HG03175 (cell line): ENCODE measurements around the gene ARMC8.

ENCODE experiments used
- ATAC-seq: cut with Tn5 transposase; IDR thresholded peaks from one replicate; pipeline ENCODE4 v1.9.1; 2021; ENCODE audit warnings: mild to moderate bottlenecking, moderate library complexity; ENCODE audit not compliant: unreplicated experiment

ARMC8 gene

DNA sequence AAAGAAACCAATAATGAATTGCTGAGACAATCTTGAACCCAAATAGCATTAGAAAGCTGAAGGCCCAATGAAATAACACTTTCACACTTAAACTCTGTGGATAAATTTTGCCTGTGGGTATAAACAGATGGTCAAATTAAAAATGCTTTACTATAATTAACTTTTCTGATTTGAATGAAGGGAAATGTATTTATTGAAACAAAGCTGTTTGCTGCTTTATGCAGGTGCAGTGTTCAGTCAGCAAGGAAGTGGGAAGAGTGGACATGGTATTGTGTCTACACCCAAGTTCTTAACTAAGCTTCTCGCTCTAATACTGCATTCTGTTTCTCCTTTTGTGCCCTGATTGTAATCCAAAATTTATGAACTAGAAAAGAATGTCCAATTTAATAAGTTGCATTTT is 110.8 kb downstream of the ARMC8 start:
- no peak for ATAC-seq

DNA sequence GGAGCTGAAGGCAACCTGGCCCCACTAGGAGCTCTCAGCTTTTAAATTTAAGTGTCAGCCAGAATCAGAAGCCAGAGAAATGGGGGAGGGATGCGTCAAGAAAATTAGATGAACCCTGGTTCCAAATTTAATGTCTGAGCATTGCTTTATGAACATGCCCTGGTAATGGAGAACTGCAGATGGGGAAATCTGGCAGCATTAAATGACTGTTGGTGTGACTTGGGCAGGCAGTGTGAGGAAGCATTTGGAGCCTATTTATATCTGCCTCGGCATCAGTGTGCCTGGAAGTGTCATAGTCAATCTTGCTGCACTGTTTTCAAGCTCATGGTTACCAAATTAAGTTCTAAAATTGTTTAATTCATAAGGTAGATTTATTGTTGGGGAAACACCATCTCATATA is 113.5 kb downstream of the ARMC8 start:
- ATAC-seq = no peak

DNA sequence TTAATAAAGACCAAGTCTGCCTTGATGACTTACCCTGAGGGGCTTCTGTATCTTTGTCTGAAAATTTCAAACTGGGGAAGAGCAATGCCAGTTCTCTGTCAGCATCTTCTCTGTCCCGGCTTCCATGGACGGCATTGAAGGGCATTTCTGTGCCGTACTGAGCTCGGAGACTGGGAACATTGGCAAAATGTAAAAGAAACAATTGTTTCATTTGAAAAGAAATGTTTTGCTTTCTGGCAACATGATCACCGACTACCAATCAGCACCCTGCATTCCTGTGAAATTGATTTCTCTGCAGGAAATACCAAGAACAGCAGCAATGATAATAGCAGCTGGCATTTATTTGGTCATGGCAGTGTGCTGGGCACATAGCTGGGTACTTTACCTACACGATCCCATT is 116.4 kb downstream of the ARMC8 start:
- ATAC-seq = no peak

DNA sequence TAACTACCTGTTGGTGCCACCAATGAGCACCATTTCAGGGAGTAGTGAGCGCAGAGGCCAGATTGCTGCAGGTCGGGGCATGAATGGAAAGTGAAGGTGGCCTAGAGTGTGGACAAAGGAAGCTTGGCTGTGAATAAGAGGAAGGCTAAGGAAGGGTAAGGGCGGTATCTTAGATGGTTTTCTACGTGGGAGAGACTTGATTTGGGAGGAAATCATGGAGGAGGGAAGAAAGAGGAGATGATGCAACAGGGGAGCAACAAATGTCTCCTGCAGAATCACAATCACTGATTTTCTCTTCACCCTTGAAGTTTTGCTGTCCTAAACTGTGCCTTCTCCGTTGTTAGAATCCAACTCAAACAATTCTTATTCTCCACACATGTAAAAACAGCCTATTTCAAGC is 120.8 kb downstream of the ARMC8 start:
- no peak for ATAC-seq

DNA sequence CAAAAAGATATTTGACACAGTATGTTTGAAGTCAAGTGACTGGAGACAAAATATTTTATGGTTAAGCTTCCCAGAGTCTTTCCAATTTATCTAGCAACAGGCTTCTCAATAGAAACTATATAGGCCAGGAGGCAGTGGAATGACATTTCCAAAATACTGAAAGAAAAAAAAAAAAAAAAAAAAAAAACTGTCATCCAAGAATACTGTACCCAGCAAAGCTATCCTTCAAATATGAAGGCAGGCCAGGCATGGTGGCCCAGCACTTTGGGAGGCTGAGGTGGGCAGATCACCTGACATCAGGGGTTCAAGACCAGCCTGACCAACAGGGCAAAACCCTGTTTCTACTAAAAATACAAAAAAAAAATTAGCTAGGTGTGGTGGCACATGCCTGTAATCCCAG is 121.7 kb downstream of the ARMC8 start:
- no peak for ATAC-seq

DNA sequence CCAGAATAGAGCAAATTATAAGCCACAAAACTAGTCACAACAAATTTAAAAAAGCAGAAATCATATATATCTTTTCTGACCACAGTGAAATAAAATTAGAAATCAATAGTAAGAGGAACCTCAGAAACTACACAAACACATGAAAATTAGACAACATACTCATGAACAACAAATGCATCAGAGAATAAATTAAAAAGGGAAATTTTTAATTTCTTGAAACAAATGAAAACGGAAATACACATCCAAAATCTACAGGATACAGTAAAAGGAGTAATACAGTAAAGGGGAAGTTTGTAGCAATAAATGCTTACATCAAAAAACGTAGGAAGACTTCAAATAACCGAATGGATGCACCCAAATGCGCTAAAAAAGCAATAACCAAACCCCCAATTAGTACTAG is 123.4 kb downstream of the ARMC8 start:
- no peak for ATAC-seq

DNA sequence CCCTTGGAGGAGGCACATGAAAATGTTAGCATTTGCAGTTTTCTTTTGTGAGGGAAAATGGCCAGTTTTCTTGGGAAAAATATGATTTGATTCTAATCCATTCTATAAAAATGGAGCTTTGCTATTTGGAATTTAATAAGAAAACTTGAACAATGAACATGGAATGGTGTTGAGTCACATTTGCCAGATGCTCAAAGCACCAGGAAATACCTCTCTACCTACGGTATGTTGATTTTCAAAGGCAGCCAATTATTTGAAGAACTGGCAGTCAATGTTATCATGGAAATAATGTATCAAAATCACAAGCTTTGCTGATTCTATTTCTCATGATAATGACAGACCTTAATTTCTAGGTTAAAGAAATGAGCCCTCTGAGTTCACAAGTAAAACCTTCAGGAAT is 127.7 kb downstream of the ARMC8 start:
- no peak for ATAC-seq

DNA sequence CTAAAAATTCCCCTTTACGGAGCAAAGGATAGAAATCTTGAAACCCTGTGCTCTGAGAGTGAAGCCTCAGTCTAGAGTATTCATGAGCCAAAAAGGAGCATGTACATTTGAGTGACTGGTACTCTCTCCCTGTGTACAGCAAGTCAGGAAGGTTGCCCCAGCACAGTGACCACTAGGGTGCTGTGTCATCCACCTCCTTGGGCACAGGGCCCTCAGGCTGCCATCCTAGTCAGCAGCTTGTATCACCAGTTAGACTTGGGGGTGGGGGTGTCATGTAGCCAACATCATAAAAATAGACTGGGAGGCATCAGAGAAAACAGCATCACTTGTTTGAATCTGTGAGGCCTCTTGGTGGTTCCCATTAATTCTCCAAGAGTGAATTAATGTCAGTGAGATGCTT is 130.6 kb downstream of the ARMC8 start:
- ATAC-seq = no peak

DNA sequence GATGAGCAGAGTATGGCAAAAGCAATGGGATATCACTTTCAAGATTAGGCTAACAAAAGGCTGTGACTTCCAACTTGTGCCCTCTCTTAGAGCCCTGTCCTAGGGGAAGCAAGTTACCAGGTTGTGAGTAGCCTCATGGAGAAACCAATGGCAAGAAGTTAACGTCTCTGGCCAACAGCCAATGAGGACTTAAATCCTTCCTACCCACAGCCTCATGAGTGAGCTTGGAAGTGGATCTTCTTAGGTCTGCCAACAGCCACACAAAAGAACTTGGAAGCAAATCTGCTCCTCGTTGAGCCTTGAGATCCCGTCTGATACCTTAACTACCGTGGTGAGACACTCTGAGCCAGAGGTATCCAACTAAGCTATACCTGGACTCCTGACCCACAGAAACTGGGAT is 136.9 kb downstream of the ARMC8 start:
- no peak for ATAC-seq

DNA sequence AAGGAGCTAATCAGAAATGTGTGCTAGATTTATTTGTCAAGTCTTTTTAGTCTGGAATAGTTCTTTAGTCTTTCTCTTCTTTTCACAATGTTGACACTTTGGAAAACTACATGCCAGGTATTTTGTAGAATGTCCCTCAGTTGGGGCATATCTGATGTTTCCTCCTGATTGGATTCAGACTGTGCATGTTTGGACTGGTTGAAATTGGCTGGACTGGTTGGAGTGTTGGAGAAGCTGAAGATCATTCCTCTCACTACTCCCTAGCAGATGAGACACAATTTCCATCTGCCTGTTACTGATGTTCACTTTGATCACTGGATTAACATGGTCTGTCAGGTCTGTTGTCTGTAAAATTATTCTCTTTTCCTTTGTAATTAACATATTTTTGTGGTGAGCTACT is 138.9 kb downstream of the ARMC8 start:
- no peak for ATAC-seq

DNA sequence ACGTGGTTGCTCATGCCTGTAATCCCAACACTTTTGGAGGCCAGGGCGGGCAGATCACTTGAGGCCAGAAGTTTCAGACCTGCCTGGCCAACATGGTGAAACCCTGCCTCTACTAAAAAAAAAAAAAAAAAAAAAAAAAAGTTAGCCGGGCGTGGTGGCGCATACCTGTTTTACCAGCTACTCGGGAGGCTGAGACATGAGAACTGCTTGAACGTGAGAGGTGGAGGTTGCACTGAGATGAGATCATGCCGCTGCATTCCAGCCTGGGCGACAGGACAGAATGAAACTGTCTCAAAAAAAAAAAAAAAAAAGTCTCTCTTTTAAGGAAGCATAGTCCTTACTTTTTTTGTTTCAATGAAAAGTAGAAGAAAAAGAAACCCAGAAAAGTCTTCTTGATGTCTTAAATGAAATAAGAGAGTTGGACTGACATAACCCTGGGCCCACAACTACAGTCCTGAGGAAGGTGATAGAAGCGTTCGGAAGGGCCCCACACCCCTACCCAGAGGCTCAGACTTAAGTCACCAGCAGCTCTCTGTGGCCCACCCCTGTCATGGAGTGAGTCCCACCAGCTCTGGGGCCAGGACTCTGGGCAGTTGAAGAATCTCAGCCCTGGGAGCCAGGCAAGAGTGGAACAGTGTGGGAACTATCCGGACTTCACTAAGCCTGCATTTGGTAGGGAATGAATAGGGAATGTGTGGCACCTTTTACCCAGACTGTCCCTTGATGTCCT is 139.9 kb downstream of the ARMC8 start:
- no peak for ATAC-seq

DNA sequence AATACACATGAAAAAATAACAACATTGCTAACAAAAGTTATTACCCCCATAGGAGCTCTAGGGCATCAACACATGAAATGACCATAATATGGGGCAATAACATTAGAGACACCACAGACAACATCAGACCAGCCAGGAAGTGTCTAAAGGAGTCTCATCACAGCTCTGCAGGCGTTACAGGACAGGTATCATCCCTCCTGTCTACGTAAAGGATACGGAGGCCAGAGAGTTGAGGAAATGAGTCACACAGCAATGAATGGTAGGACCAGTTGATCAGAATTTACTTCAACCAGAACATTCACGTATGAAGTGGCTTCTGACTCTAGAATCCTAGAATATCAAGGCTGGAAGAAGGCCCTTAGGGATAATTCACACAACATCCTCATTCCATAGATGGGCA is 140.7 kb downstream of the ARMC8 start:
- ATAC-seq = no peak

DNA sequence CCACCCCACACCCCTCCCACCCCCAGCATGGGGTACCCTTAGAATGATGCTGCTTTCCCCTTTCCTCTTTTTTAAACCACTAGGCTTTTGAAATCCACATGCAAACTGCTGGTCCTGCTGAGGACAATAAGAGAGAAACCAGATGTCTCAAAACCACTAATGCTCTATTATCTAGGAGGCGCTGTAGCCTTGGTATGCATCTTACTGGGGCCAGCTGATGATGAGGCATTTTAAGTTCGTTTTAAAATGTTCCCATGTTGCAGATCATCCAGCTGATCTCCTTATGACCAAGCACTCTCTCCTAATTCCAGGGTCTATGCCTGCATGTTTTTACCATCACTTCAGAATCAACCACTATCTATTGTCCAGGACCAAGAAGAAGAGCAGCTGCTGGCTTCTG is 141.2 kb downstream of the ARMC8 start:
- ATAC-seq = no peak

DNA sequence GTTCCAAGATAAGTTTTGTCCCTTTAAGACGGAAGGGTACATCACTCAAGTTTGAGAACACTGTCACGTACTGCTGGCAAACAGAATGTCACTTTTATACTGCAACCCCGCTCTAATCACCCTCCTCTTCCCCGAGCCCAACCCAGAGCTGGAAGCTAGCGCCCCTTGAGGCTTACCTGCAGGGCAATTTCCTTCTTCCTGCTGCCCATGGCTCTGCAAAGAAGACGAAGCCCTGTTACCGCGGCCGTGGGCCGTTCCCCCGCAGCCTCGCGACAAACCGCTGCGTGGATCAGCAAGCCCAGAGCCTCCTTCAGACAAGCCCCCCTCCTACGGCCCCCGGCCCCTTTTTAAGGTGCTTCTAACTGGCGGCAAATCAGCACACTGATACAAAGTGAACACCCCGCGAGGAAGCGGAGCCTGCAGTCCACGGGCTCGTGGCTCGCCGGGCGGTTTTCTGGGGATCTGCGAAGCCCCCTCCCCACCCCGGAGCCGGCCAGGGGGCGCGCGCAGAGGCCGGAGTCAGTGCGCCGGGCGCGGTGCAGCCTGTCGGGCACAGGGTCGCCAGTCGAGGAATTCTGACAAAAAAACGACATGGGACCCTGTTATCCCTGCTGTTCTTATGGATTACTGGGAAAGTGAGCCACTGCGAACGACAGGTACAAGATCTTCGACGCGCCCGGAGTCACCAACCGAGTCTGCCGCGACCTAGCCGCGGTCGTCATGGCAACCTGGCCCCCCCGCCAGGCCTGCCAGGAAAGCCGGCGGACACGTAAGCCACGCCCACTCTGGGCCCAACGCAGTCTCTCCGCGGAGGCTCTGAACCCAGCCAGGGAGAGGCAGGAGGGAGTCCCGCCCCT is 142.3 kb downstream of the ARMC8 start, which contains the start of gene NME9:
Gene NME9, minus strand, starts transcription at position 725 of the 857 bp plus-strand sequence. Its CDS starts 516 bp downstream, at position 209.
- ATAC-seq = peak; percentile 75

DNA sequence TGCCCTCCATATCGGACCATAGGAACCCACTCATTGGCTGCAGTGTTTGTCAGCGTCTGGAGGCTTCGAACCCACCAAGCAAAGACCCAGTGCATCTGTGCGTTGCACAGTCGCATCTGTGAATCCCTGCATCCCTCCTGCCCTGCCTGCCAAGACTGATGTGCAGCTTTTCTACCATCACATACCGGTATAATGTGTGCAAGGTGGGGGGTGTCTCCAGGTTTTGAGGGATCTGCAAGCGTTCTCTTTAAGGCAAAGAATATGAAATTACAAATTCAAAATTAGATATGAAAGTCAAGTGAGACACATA is 142.8 kb downstream of the ARMC8 start:
- no peak for ATAC-seq

DNA sequence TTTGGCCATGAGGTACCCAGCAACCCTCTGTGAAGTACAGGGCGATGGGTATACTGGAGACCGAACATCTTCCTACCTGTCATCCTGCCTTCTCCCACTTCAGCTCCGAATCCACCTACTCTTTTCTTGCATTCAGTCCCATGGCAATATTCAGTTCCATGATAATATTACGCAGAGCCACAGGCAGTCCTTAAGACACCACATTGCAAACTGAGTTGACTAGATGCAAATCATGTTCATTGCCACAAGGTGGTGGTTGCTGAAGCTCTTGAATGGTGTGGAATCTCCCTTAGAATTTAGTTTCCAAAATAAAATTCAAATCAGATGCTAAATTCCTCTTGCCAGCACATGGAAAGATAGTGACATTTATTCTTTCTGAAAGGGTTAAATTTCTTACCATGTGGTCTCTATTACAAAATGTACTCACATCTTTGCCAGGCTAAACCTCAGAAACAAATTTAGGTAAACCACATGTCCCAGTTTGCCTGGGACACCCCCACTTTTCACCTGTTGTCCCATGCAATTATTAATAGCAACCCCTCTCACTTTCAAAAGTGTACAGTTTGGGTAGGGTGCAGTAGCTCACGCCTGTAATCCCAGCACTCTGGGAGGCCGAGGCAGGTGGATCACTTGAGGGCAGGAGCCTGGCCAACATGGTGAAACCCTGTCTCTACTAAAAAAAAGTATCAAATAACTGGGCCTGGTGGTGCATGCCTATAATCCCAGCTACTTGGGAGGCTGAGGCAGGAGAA is 144.2 kb downstream of the ARMC8 start:
- no peak for ATAC-seq

DNA sequence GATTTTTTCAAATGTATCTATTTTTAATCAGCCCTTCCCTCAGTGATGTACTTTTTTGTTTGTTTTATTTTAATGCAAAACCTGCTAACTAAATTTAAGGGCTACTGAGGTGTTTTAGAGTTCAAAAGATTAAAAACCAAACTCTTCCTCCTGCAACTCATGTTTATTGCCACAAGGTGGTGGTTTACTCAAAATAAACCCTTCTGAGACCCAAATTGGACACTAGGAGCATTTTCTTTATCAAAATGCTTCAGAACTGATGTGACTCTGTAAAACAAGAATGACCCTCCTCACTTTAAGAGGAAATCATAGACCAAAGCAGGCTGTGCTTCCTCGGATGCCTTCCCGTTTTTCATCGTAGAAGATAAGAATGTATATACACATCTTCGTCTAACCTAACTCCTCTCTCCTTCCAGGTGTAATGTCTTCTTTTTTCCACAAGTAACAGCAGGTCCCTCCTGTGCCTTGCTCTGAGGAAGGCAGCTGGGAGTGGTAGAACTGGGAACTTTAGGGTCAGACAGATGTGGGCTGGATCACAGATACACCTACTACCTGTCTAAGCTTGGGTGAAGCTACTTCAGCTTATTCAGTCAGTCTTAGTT is 145.5 kb downstream of the ARMC8 start:
- no peak for ATAC-seq

DNA sequence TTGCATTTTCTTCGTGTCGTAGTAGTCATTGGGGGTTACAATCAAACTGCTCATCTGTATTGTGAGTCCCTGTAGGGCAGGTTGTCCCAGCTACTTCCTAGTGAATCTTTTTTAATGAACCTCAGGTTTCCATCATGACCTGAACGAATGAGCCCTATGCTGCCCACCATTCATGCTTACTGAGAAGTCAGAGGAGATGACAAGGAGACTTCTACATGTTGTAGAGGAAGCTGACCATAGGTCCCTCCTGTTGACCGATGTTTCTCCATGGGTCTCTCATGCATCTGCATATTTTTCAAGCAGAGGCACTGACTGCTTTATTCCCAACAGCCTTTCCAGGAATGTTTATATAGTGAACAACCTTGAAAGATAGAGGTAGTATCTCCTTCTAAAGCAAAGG is 147.5 kb downstream of the ARMC8 start:
- no peak for ATAC-seq

DNA sequence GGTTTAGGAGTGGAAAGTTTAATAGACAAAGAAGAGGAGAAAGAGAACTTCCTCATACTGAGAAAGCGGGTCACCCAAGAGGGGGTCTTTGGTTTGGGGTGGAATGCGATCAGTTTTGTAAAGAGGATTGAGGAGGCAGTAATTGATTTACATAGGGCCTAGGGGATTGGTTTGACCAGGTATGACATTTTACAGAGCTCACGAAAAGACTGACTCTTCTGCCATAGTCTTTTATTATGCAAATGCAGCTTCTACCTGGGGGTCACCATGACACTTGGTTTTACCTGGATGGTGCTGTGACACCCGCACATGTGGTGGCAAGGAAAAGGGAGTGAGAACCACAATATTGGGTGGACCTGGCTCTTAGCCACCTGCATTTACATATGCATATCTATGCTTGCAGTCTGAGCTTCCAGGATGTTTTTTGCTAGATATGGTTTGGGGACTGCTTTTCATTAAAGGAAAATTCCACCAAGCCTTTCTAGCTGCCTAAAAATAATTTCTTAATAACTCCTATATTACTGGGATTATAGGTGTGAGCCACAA is 149.4 kb downstream of the ARMC8 start:
- ATAC-seq = no peak

DNA sequence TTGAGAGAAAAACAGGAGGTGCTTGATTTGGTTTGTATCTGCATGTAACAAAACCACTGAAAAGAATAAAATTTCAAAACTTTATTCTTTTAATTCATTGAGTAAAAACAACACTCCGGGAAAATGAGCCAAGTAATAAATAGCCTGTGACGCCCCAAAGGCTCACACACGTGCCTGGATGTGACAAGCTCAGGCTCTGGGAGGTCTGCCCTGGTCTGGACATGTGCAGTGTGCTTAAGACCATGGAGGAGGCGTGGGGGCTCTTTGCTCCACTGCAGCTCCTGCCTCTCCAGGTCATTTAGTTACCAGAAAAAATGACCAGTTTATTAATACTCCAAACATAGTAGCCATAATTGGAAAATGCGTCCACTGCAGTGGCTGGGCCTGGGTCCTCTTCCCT is 151.1 kb downstream of the ARMC8 start:
- no peak for ATAC-seq

DNA sequence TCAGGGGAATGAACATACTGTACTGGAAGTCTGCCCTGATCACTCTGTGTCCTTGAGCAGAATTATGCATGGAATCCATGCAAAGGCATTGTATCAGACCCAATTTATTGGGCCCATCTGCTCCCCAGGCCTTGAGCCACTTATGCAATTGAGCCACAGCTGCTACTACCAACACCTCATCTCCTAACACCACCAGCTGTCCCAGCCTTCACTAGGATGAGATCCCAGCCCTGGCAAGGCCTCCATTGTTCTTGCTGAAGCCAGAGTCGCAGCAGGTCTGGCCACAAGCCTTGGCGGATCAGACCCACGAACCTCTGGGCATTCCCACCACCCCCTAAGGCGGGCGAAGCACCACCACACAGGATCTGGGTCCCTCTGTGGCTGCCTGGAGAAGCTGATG is 151.7 kb downstream of the ARMC8 start:
- no peak for ATAC-seq
